HepG2 (cell line): ENCODE measurements around the gene DARS2. TPM values are rescaled to one million over a fixed set of nuclear protein-coding genes. Genes with fewer than 3 reads are reported as not detected.

Experiments
- GFI1 ChIP-seq: sonication (generic); formaldehyde crosslinking; IDR thresholded peaks from 2 replicates; pipeline ENCODE4 v1.5.0; 2020; ENCODE audit warnings: missing genetic modification reagents, mild to moderate bottlenecking, borderline replicate concordance
- GLI4 ChIP-seq: sonication (generic); formaldehyde crosslinking; IDR thresholded peaks from 2 replicates; pipeline ENCODE4 v1.5.1; 2020; ENCODE audit warnings: missing genetic modification reagents, mild to moderate bottlenecking, moderate library complexity, borderline replicate concordance
- NR2F2 ChIP-seq: IDR thresholded peaks from 2 replicates; pipeline ENCODE4 v1.6.1; 2012; ENCODE audit warnings: low read depth, inconsistent platforms, borderline replicate concordance
- RAD21 ChIP-seq: fragments of 450-650 bp; formaldehyde crosslinking; IDR thresholded peaks from 2 replicates; pipeline ENCODE4 v1.5.0; 2020; ENCODE audit warnings: mild to moderate bottlenecking
- SMAD3 ChIP-seq: sonication (generic); formaldehyde crosslinking; IDR thresholded peaks from 2 replicates; pipeline ENCODE4 v1.4.0; 2020; ENCODE audit warnings: missing genetic modification reagents
- STAT5B ChIP-seq: sonication (generic); formaldehyde crosslinking; IDR thresholded peaks from 2 replicates; pipeline ENCODE4 v1.4.0; 2020; ENCODE audit warnings: missing genetic modification reagents
- TFDP1 ChIP-seq: IDR thresholded peaks from 2 replicates; pipeline ENCODE4 v1.6.1; 2016; ENCODE audit warnings: missing compliant biosample characterization, missing genetic modification reagents, borderline replicate concordance
- ZBTB4 ChIP-seq: sonication (generic); formaldehyde crosslinking; IDR thresholded peaks from 2 replicates; pipeline ENCODE4 v1.4.0; 2020; ENCODE audit warnings: missing genetic modification reagents, mild to moderate bottlenecking, borderline replicate concordance
- ZBTB7B ChIP-seq: sonication (generic); formaldehyde crosslinking; IDR thresholded peaks from 2 replicates; pipeline ENCODE4 v1.4.0; 2020; ENCODE audit warnings: missing genetic modification reagents
- ZEB1 ChIP-seq: IDR thresholded peaks from 2 replicates; pipeline ENCODE4 v1.6.1; 2012; ENCODE audit warnings: mild to moderate bottlenecking, low read depth, inconsistent platforms; ENCODE audit not compliant: insufficient replicate concordance
- ZFP37 ChIP-seq: sonication (generic); formaldehyde crosslinking; IDR thresholded peaks from 2 replicates; pipeline ENCODE4 v1.4.0; 2020; ENCODE audit warnings: missing genetic modification reagents, borderline replicate concordance
- ZNF225 ChIP-seq: sonication (generic); formaldehyde crosslinking; IDR thresholded peaks from 2 replicates; pipeline ENCODE4 v1.4.0; 2020; ENCODE audit warnings: mild to moderate bottlenecking, missing genetic modification reagents
- ZNF232 ChIP-seq: sonication (generic); formaldehyde crosslinking; IDR thresholded peaks from 2 replicates; pipeline ENCODE4 v1.4.0; 2020; ENCODE audit warnings: missing genetic modification reagents, borderline replicate concordance
- ZNF788 ChIP-seq: sonication (generic); formaldehyde crosslinking; IDR thresholded peaks from 2 replicates; pipeline ENCODE4 v1.5.0; 2020; ENCODE audit warnings: mild to moderate bottlenecking, missing genetic modification reagents, borderline replicate concordance
- ZSCAN29 ChIP-seq: sonication (generic); formaldehyde crosslinking; conservative IDR thresholded peaks from 2 replicates; pipeline ENCODE4 v1.4.0; 2020; ENCODE audit warnings: mild to moderate bottlenecking, missing genetic modification reagents
- polyA plus RNA-seq, 8 experiments: library from polyadenylated mRNA; depleted of rRNA in 3 of 8; stranded (reverse) in 7 of 8; unstranded in 1 of 8; fragments of >200 nt; fragmentation: Illumina TruSeq in 4 of 8; extraction: Trizol in 4 of 8; gene quantifications; 2 replicates each; pipeline versions ENCODE4 v1.2.1 to v1.2.3, GENCODE V29; 2011 to 2016; ENCODE audit warnings: low read depth in 4 of 8, missing spikeins in 1 of 8, mixed read lengths in 1 of 8; ENCODE audit not compliant: insufficient read depth in 1 of 8
- total RNA-seq, 5 experiments: library from RNA; depleted of rRNA; stranded (reverse); fragments of >200 nt; fragmentation: Illumina TruSeq; extraction: Trizol; gene quantifications; 2 replicates each; pipeline ENCODE4 v1.2.3, GENCODE V29; 2016; ENCODE audit warnings: low read depth in 1 of 5
- TF ChIP-seq, protein P1 (sequence below): sonication (generic); formaldehyde crosslinking; IDR thresholded peaks from 2 replicates; pipeline ENCODE4 v1.5.0; 2020; ENCODE audit warnings: mild to moderate bottlenecking, missing genetic modification reagents, borderline replicate concordance
- TF ChIP-seq, protein P2 (sequence below): sonication (generic); formaldehyde crosslinking; IDR thresholded peaks from 2 replicates; pipeline ENCODE4 v1.4.0; 2020; ENCODE audit warnings: low read depth, mild to moderate bottlenecking, missing genetic modification reagents
- TF ChIP-seq, protein P3 (sequence below): sonication (generic); formaldehyde crosslinking; IDR thresholded peaks from 2 replicates; pipeline ENCODE4 v1.8.1; 2023; ENCODE audit warnings: mild to moderate bottlenecking, moderate library complexity, missing genetic modification reagents
- TF ChIP-seq, protein P4 (sequence below): sonication (generic); formaldehyde crosslinking; IDR thresholded peaks from 2 replicates; pipeline ENCODE4 v1.8.0; 2022; ENCODE audit warnings: missing genetic modification reagents, low read depth, mild to moderate bottlenecking, borderline replicate concordance

DARS2 gene
- total and polyA plus RNA-seq, 2 of the 13 experiments (the other 11 are each of a cell fraction or from before 2014, with no cell fraction given), result 17.6 to 27.7 TPM

DNA sequence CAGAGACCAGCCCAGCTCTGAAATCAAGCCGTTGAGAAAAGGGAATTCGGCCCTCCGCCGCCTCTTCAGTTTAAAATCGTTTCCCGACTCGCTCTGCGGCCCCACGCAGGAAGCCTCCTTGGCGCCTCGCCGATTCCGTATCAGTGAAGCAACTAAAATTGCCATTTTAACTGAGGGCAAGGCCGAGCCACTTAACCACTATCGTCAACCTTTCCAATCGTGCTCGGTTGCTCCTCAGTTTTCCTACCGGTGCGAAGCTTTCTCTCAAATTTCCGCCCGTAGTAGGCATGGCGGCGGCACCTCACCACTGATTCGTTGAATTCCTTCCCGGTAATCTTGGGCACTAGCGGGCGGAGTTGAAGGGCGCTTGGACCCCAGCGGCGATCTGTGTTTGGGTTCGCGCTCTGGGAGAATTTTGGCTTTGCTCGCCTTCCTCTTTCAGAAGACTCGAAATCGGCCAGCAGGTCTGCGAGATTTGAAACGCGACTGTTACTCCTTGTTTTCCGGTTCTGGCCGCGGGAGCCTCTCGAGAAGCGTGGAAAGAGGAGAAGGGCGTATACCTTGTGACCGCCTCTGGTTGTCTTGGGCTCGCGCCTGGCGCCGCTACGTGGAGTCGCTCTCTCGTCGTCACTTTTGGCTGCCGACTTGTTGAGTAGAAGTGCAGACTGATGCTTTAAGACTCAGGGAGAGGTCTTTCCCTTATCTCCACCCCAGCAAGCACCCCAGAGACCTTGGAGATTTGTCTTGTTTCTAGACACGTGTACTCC is at the start of gene DARS2, which contains the start of gene CENPL (continued):
- TF ChIP-seq, protein P1, sequence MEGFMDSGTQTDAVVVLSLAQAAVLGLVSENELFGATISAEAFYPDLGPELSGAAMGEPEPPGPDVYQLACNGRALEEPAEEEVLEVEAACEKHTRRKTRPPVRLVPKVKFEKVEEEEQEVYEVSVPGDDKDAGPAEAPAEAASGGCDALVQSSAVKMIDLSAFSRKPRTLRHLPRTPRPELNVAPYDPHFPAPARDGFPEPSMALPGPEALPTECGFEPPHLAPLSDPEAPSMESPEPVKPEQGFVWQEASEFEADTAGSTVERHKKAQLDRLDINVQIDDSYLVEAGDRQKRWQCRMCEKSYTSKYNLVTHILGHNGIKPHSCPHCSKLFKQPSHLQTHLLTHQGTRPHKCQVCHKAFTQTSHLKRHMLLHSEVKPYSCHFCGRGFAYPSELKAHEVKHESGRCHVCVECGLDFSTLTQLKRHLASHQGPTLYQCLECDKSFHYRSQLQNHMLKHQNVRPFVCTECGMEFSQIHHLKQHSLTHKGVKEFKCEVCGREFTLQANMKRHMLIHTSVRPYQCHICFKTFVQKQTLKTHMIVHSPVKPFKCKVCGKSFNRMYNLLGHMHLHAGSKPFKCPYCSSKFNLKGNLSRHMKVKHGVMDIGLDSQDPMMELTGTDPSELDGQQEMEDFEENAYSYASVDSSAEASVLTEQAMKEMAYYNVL (CRISPR knock-in tag), result no peak; the same call in 1 of the 2 replicates
- TF ChIP-seq SMAD3 (CRISPR knock-in tag) (no peak), ZSCAN29 (CRISPR knock-in tag) (no peak), ZBTB4 (CRISPR knock-in tag) (no peak), RAD21 (CRISPR knock-in tag) (no peak), ZFP37 (CRISPR knock-in tag) (0 out of 2 replicates have a peak, but pooled peaks have one; percentile 16), STAT5B (CRISPR knock-in tag) (no peak), ZNF232 (CRISPR knock-in tag) (no peak), GFI1 (CRISPR knock-in tag) (peak; percentile 22; the same call in 1 of the 2 replicates), ZNF788 (peak; percentile 51; the same call in 1 of the 2 replicates), ZEB1 (no peak), ZNF225 (CRISPR knock-in tag) (no peak), ZBTB7B (CRISPR knock-in tag) (0 out of 2 replicates have a peak, but pooled peaks have one; percentile 6), TFDP1 (CRISPR knock-in tag) (peak; percentile 97), GLI4 (no peak), NR2F2 (peak; percentile 8; the same call in 1 of the 2 replicates)
- TF ChIP-seq, protein P2, sequence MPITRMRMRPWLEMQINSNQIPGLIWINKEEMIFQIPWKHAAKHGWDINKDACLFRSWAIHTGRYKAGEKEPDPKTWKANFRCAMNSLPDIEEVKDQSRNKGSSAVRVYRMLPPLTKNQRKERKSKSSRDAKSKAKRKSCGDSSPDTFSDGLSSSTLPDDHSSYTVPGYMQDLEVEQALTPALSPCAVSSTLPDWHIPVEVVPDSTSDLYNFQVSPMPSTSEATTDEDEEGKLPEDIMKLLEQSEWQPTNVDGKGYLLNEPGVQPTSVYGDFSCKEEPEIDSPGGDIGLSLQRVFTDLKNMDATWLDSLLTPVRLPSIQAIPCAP (CRISPR knock-in tag), result no peak
- TF ChIP-seq, protein P3, sequence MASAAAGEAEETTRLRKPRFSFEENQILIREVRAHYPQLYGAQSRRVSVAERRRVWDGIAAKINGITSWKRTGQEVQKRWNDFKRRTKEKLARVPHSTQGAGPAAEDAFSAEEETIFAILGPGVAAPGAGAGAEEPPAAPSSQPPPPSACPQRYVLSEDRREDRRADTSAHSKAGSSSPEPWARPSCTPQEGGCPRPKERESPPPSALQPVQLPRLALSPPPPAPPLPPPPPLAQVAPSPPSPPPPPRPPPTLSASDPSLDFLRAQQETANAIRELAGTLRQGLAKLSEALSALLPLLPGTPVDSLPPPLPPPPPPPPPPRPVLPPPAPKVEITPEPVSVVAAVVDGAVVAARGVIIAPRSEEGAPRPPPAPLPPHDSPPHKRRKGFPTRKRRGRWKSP (CRISPR knock-in tag), result peak; percentile 88
- TF ChIP-seq, protein P4, sequence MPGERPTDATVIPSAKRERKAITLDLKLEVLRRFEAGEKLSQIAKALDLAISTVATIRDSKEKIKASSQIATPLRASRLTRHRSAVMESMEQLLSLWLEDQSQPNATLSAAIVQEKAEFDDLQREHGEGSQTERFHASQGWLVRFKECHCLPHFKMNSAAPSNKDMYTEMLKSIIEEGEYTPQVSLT (CRISPR knock-in tag), result no peak
